Measurements from ENCODE around the gene EXOC2.
"Not testable (repeated sequence)": the region's sequence is repeated elsewhere in the genome, so short reads cannot be mapped to it uniquely, and the experiment has no call there.

Gene EXOC2

DNA sequence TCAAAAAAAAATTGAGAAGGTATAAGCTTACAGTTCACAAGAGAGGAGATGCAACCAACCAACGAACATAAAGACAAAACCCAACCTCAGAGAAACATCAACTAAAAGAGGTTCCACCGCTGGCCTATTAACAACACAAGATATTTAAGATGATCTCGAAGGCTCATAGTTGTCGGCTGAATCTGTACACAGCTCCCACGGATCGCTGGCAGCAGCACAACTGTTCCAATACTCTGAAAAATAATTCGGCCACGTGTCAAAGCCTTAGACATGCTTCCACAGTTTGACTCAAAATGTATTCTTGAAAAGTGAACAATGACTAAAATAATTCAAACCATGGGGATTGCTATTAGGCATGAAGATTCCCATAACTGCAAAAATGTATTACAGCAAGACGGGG, 13.7 kb downstream of the EXOC2 start:
- Histone ChIP-seq H3K9ac (ENCODE audit: insufficient read length) (no peak overlapping the region), H3K27ac (no peak overlapping the region), H3K4me3 (no peak overlapping the region), H3K9me3 (ENCODE audit: low read depth, low read length) (no peaks in the 10 kb centered on the region), H3K36me3 (ENCODE audit: insufficient read depth, low read length) (no peaks in the 10 kb centered on the region)
- TF ChIP-seq EZH2 (IDR thresholded peaks at IDR 0.05), result no peak
- no peak for TF ChIP-seq POLR2AphosphoS5 (IDR thresholded peaks at IDR 0.05; ENCODE audit: borderline replicate concordance, low read depth, low read length)
- TF ChIP-seq FOXP2 (optimal IDR thresholded peaks at IDR 0.05; ENCODE audit: control extremely low read depth, extremely low read length, insufficient read depth), result no peak
- DNase-seq (ENCODE audit: low read depth, low spot score), result no peak

- H3K4me3 ChIP-seq, result no peak overlapping the region
- H3K36me3 ChIP-seq (ENCODE audit: insufficient read depth, low read length), result no peaks in the 10 kb centered on the region
- H3K27ac ChIP-seq, result no peak overlapping the region
- TF ChIP-seq FOXP2 (optimal IDR thresholded peaks at IDR 0.05; ENCODE audit: control extremely low read depth, extremely low read length, insufficient read depth) (no peak), EZH2 (IDR thresholded peaks at IDR 0.05) (no peak), POLR2AphosphoS5 (IDR thresholded peaks at IDR 0.05; ENCODE audit: borderline replicate concordance, low read depth, low read length) (no peak)
- DNase-seq (ENCODE audit: low read depth, low spot score), result no peak
- H3K9me3 ChIP-seq (ENCODE audit: low read depth, low read length), result no peaks in the 10 kb centered on the region
- H3K9ac ChIP-seq (ENCODE audit: insufficient read length), result no peak overlapping the region
Observed at GRCh38 chr6:678520-678919, 14.4 kb downstream of the EXOC2 start.

GRCh38 chr6:677919-678318, 15.0 kb downstream of the EXOC2 start:
- no peak overlapping the region for H3K27ac ChIP-seq
- DNase-seq (ENCODE audit: low read depth, low spot score), result no peak

GRCh38 chr6:674956-675355, 18.0 kb downstream of the EXOC2 start:
- TF ChIP-seq EZH2 (IDR thresholded peaks at IDR 0.05) (no peak), FOXP2 (optimal IDR thresholded peaks at IDR 0.05; ENCODE audit: control extremely low read depth, extremely low read length, insufficient read depth) (no peak), POLR2AphosphoS5 (IDR thresholded peaks at IDR 0.05; ENCODE audit: borderline replicate concordance, low read depth, low read length) (no peak)
- no peak for DNase-seq (ENCODE audit: low read depth, low spot score)
- Histone ChIP-seq H3K4me3 (no peak overlapping the region), H3K36me3 (ENCODE audit: insufficient read depth, low read length) (no peaks in the 10 kb centered on the region), H3K9ac (ENCODE audit: insufficient read length) (no peak overlapping the region), H3K27ac (no peak overlapping the region), H3K9me3 (ENCODE audit: low read depth, low read length) (no peaks in the 10 kb centered on the region)

More at GRCh38 chr6:677919-678318, 15.0 kb downstream of the EXOC2 start:
- H3K9ac ChIP-seq (ENCODE audit: insufficient read length), result no peak overlapping the region
- TF ChIP-seq EZH2 (IDR thresholded peaks at IDR 0.05) (no peak), POLR2AphosphoS5 (IDR thresholded peaks at IDR 0.05; ENCODE audit: borderline replicate concordance, low read depth, low read length) (no peak), FOXP2 (optimal IDR thresholded peaks at IDR 0.05; ENCODE audit: control extremely low read depth, extremely low read length, insufficient read depth) (no peak)
- H3K4me3 ChIP-seq, result no peak overlapping the region
- H3K36me3 ChIP-seq (ENCODE audit: insufficient read depth, low read length), result no peaks in the 10 kb centered on the region
- no peaks in the 10 kb centered on the region for H3K9me3 ChIP-seq (ENCODE audit: low read depth, low read length)

DNA sequence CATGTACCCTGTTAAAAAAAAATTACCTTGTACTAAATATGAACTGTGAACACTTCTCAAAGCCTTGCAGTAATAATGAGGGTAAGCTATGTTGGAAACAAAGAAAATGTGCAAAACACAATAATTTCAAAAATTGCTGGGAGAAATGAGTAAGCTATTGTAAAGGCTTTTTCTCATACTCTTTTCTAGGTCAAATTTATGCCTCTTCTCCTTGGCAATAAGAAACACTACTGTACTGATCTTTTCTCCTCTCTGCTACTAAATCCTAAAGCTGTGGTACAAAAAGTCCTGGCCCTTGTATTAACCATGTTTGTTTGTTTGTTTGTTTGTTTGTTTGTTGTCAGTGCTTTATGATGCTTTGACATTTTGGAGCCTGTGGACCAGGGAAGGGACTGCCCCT, 18.5 kb downstream of the EXOC2 start:
- no peak overlapping the region for H3K27ac ChIP-seq
- TF ChIP-seq POLR2AphosphoS5 (IDR thresholded peaks at IDR 0.05; ENCODE audit: borderline replicate concordance, low read depth, low read length) (no peak), EZH2 (IDR thresholded peaks at IDR 0.05) (no peak), FOXP2 (optimal IDR thresholded peaks at IDR 0.05; ENCODE audit: control extremely low read depth, extremely low read length, insufficient read depth) (no peak)

GRCh38 chr6:667253-667927, 25.5 kb downstream of the EXOC2 start:
- H3K9me3 ChIP-seq (ENCODE audit: low read depth, low read length), result no peaks in the 10 kb centered on the region
- TF ChIP-seq POLR2AphosphoS5 (IDR thresholded peaks at IDR 0.05; ENCODE audit: borderline replicate concordance, low read depth, low read length) (no peak), EZH2 (IDR thresholded peaks at IDR 0.05) (no peak), FOXP2 (optimal IDR thresholded peaks at IDR 0.05; ENCODE audit: control extremely low read depth, extremely low read length, insufficient read depth) (no peak)
- DNase-seq (ENCODE audit: low read depth, low spot score), result no peak
- no peaks in the 10 kb centered on the region for H3K36me3 ChIP-seq (ENCODE audit: insufficient read depth, low read length)
- H3K27ac ChIP-seq, result no peak overlapping the region
- H3K4me3 ChIP-seq, result no peak overlapping the region
- H3K9ac ChIP-seq (ENCODE audit: insufficient read length), result no peak overlapping the region

More for the DNA sequence above, 18.5 kb downstream of the EXOC2 start:
- Histone ChIP-seq H3K9ac (ENCODE audit: insufficient read length) (no peak overlapping the region), H3K9me3 (ENCODE audit: low read depth, low read length) (no peaks in the 10 kb centered on the region), H3K36me3 (ENCODE audit: insufficient read depth, low read length) (no peaks in the 10 kb centered on the region), H3K4me3 (no peak overlapping the region)
- no peak for DNase-seq (ENCODE audit: low read depth, low spot score)

- DNase-seq (ENCODE audit: low read depth, low spot score), result no peak
- Histone ChIP-seq H3K36me3 (ENCODE audit: insufficient read depth, low read length) (no peaks in the 10 kb centered on the region), H3K9me3 (ENCODE audit: low read depth, low read length) (no peaks in the 10 kb centered on the region), H3K27ac (no peak overlapping the region), H3K4me3 (no peak overlapping the region), H3K9ac (ENCODE audit: insufficient read length) (no peak overlapping the region)
- TF ChIP-seq POLR2AphosphoS5 (IDR thresholded peaks at IDR 0.05; ENCODE audit: borderline replicate concordance, low read depth, low read length) (no peak), FOXP2 (optimal IDR thresholded peaks at IDR 0.05; ENCODE audit: control extremely low read depth, extremely low read length, insufficient read depth) (no peak), EZH2 (IDR thresholded peaks at IDR 0.05) (no peak)
Observed at GRCh38 chr6:665403-666267, 27.3 kb downstream of the EXOC2 start.

GRCh38 chr6:663788-664187, 29.2 kb downstream of the EXOC2 start:
- not testable (repeated sequence) for H3K9ac ChIP-seq (ENCODE audit: insufficient read length); H3K4me3 ChIP-seq; H3K36me3 ChIP-seq (ENCODE audit: insufficient read depth, low read length); DNase-seq (ENCODE audit: low read depth, low spot score); H3K9me3 ChIP-seq (ENCODE audit: low read depth, low read length); H3K27ac ChIP-seq

Measured in SK-N-MC (cell line).